IMR-90 (cell line): ENCODE results near the gene SDC4. TPM values are rescaled to one million over a fixed set of nuclear protein-coding genes. Genes with fewer than 3 reads are reported as not detected.

Experiments
- ATAC-seq: fragments of 200-7000 bp; cut with Tn5 transposase; 2 replicates; pipeline ENCODE4 v1.9.1; 2020; ENCODE audit warnings: low read depth, mild to moderate bottlenecking, moderate library complexity
- BruUV-seq: library from RNA; stranded (reverse); fragments of 400-500 nt; replicated peaks from 2 replicates; lab custom pipeline; 2021; lab: Mats Ljungman, UMichigan
- CTCF ChIA-PET: fragments of 300-600 bp; formaldehyde crosslinking; extraction: SDS; loops from one replicate; lab custom pipeline; 2021; ENCODE audit warnings: antibody characterized with exemption; lab: Yijun Ruan, JAX
- POLR2A ChIA-PET: fragments of 300-600 bp; sonication (Branson Sonifier 250); formaldehyde crosslinking; loops from one replicate; lab custom pipeline; 2022; ENCODE audit warnings: antibody characterized with exemption; ENCODE audit not compliant: unreplicated experiment; lab: Charles Lee
- DNase-seq: peaks from one replicate; pipeline ENCODE4 v3.0.0; 2013
- H2AFZ ChIP-seq: replicated peaks from 2 replicates; pipeline ENCODE3; 2013; ENCODE audit warnings: low read length, mild to moderate bottlenecking; ENCODE audit not compliant: poor library complexity
- H2AK5ac ChIP-seq: 2 replicates; pipeline ENCODE4 v1.6.1; 2013; ENCODE audit warnings: low read depth, low read length, inconsistent platforms
- H2AK9ac ChIP-seq: replicated peaks from 2 replicates; pipeline ENCODE3; 2013; ENCODE audit warnings: mild to moderate bottlenecking, low read depth, low read length, moderate library complexity; ENCODE audit not compliant: poor library complexity
- H2BK120ac ChIP-seq: 2 replicates; pipeline ENCODE4 v1.6.1; 2013; ENCODE audit warnings: low read depth, low read length, inconsistent platforms
- H2BK15ac ChIP-seq: 3 replicates; pipeline ENCODE4 v1.6.1; 2013; ENCODE audit warnings: low read depth, low read length, inconsistent platforms
- H2BK20ac ChIP-seq: 2 replicates; pipeline ENCODE4 v1.6.1; 2013; ENCODE audit warnings: low read depth, mild to moderate bottlenecking, inconsistent platforms, low read length, moderate library complexity
- H2BK5ac ChIP-seq: 2 replicates; pipeline ENCODE4 v1.6.1; 2013; ENCODE audit warnings: mild to moderate bottlenecking, low read depth, low read length, inconsistent platforms; ENCODE audit not compliant: poor library complexity, severe bottlenecking
- H3K14ac ChIP-seq: replicated peaks from 2 replicates; pipeline ENCODE4 v1.6.1; 2013; ENCODE audit warnings: low read depth, low read length, inconsistent platforms
- H3K18ac ChIP-seq: 2 replicates; pipeline ENCODE4 v1.6.1; 2013; ENCODE audit warnings: low read depth, low read length, control low read depth
- H3K23ac ChIP-seq: 2 replicates; pipeline ENCODE4 v1.6.1; 2013; ENCODE audit warnings: low read depth, low read length, inconsistent platforms
- H3K27ac ChIP-seq: 2 replicates; pipeline ENCODE4 v1.5.1; 2013; ENCODE audit warnings: mild to moderate bottlenecking, control low read depth, low read length; ENCODE audit not compliant: insufficient read depth
- H3K27me3 ChIP-seq: 2 replicates; pipeline ENCODE4 v1.6.1; 2013; ENCODE audit warnings: low read length; ENCODE audit not compliant: control insufficient read depth, insufficient read depth
- H3K36me3 ChIP-seq: 2 replicates; pipeline ENCODE4 v1.6.1; 2013; ENCODE audit warnings: low read length, mixed read lengths; ENCODE audit not compliant: control insufficient read depth, insufficient read depth
- H3K4ac ChIP-seq: 2 replicates; pipeline ENCODE4 v1.6.1; 2013; ENCODE audit warnings: low read depth, low read length, inconsistent platforms
- H3K4me1 ChIP-seq: 2 replicates; pipeline ENCODE4 v1.6.1; 2013; ENCODE audit warnings: low read length, mixed read lengths; ENCODE audit not compliant: control insufficient read depth, insufficient read depth
- H3K4me2 ChIP-seq: 2 replicates; pipeline ENCODE4 v1.6.1; 2013; ENCODE audit warnings: low read depth, mild to moderate bottlenecking, control low read depth, low read length, moderate library complexity
- H3K4me3 ChIP-seq: 2 replicates; pipeline ENCODE4 v1.5.1; 2013; ENCODE audit warnings: low read depth, mild to moderate bottlenecking, control low read depth, low read length, moderate library complexity; ENCODE audit not compliant: insufficient read depth
- H3K56ac ChIP-seq: 2 replicates; pipeline ENCODE4 v1.6.1; 2013; ENCODE audit warnings: low read length, inconsistent platforms; ENCODE audit not compliant: insufficient read depth; ENCODE audit errors: extremely low read depth
- H3K79me1 ChIP-seq, 2 experiments: 2 replicates each; pipeline ENCODE4 v1.6.1; 2013; ENCODE audit warnings: low read length in 2 of 2, inconsistent platforms in 1 of 2, low read depth in 1 of 2
- H3K9ac ChIP-seq: 2 replicates; pipeline ENCODE4 v1.6.1; 2013; ENCODE audit warnings: low read depth, low read length, control low read depth
- H3K9me1 ChIP-seq: 2 replicates; pipeline ENCODE4 v1.6.1; 2013; ENCODE audit warnings: low read length, inconsistent platforms; ENCODE audit not compliant: insufficient read depth
- H3K9me3 ChIP-seq: 2 replicates; pipeline ENCODE4 v1.6.1; 2013; ENCODE audit warnings: low read length; ENCODE audit not compliant: control insufficient read depth, insufficient read depth
- H4K20me1 ChIP-seq: 2 replicates; pipeline ENCODE4 v1.6.1; 2013; ENCODE audit warnings: low read length, inconsistent platforms; ENCODE audit not compliant: insufficient read depth
- H4K5ac ChIP-seq: 2 replicates; pipeline ENCODE4 v1.6.1; 2013; ENCODE audit warnings: mild to moderate bottlenecking, low read depth, low read length, control low read depth
- H4K8ac ChIP-seq, 2 experiments: 2 replicates each; pipeline ENCODE4 v1.6.1; 2013; ENCODE audit warnings: low read depth in 2 of 2, low read length in 2 of 2, control low read depth in 1 of 2, inconsistent platforms in 1 of 2
- H4K91ac ChIP-seq: 2 replicates; pipeline ENCODE4 v1.6.1; 2013; ENCODE audit warnings: low read depth, low read length, inconsistent platforms; ENCODE audit not compliant: insufficient read depth
- BHLHE40 ChIP-seq: fragments of 150-350 bp; IDR thresholded peaks from 2 replicates; pipeline ENCODE4 v1.6.1; 2016; ENCODE audit warnings: mild to moderate bottlenecking, low read depth, low read length
- CEBPB ChIP-seq: IDR thresholded peaks from 2 replicates; pipeline ENCODE4 v1.6.1; 2012; ENCODE audit warnings: low read depth, low read length, improper control_type of control experiment
- CHD1 ChIP-seq: IDR thresholded peaks from 2 replicates; pipeline ENCODE4 v1.6.1; 2012; ENCODE audit warnings: low read depth, low read length, improper control_type of control experiment
- CTCF ChIP-seq: conservative IDR thresholded peaks from 2 replicates; pipeline ENCODE4 v1.5.1; 2012; ENCODE audit warnings: mild to moderate bottlenecking, low read depth, low read length, improper control_type of control experiment
- ELK1 ChIP-seq: fragments of 150-350 bp; IDR thresholded peaks from 2 replicates; pipeline ENCODE4 v1.6.1; 2016; ENCODE audit warnings: low read depth, mild to moderate bottlenecking, low read length, moderate library complexity, borderline replicate concordance
- FOS ChIP-seq: fragments of 150-350 bp; IDR thresholded peaks from 2 replicates; pipeline ENCODE4 v1.6.1; 2016; ENCODE audit warnings: low read depth, low read length
- MAFK ChIP-seq: IDR thresholded peaks from 2 replicates; pipeline ENCODE4 v1.6.1; 2012; ENCODE audit warnings: low read depth, low read length, improper control_type of control experiment
- MXI1 ChIP-seq: IDR thresholded peaks from 2 replicates; pipeline ENCODE4 v1.6.1; 2012; ENCODE audit warnings: low read depth, mild to moderate bottlenecking, low read length, moderate library complexity, borderline replicate concordance
- NFE2L2 ChIP-seq: fragments of 150-350 bp; IDR thresholded peaks from 2 replicates; pipeline ENCODE4 v1.6.1; 2016; ENCODE audit warnings: low read depth, mild to moderate bottlenecking, low read length
- POLR2A ChIP-seq: IDR thresholded peaks from 2 replicates; pipeline ENCODE4 v1.6.1; 2012; ENCODE audit warnings: mild to moderate bottlenecking, low read depth, low read length
- RAD21 ChIP-seq: IDR thresholded peaks from 2 replicates; pipeline ENCODE4 v1.6.1; 2012; ENCODE audit warnings: low read length, improper control_type of control experiment
- RCOR1 ChIP-seq: IDR thresholded peaks from 2 replicates; pipeline ENCODE4 v1.6.1; 2012; ENCODE audit warnings: mild to moderate bottlenecking, low read length, improper control_type of control experiment; ENCODE audit not compliant: insufficient replicate concordance
- RFX5 ChIP-seq: IDR thresholded peaks from 2 replicates; pipeline ENCODE4 v1.8.0; 2012; ENCODE audit warnings: low read depth, mild to moderate bottlenecking, low read length, moderate library complexity
- SMC3 ChIP-seq: fragments of 150-350 bp; IDR thresholded peaks from 2 replicates; pipeline ENCODE4 v1.6.1; 2016; ENCODE audit warnings: low read depth, mild to moderate bottlenecking, antibody characterized with exemption, low read length, moderate library complexity
- USF2 ChIP-seq: fragments of 150-350 bp; IDR thresholded peaks from 2 replicates; pipeline ENCODE4 v1.6.1; 2017; ENCODE audit warnings: mild to moderate bottlenecking, antibody characterized with exemption, low read length, low read depth
- WGBS, 2 experiments: methylation state at CpG; one replicate each; pipeline versions ENCODE4 v1.1.5 to v1.1.7; 2013; ENCODE audit warnings: missing lambda C conversion rate in 2 of 2; ENCODE audit not compliant: insufficient read length in 1 of 2; ENCODE audit errors: extremely low coverage in 2 of 2; 5-methylcytosine and 5-hydroxymethylcytosine counted together
- dilution Hi-C: fragments of 300-500 bp; cut with HindIII; formaldehyde crosslinking; loops from one replicate; pipeline ENCODE4 v1.14.3; 2018; ENCODE audit warnings: low sequenced_read_pairs; ENCODE audit not compliant: unreplicated experiment
- in situ Hi-C: fragments of 300-500 bp; cut with MboI; formaldehyde crosslinking; loops from 3 replicates; pipeline ENCODE4 v1.14.3; 2019; ENCODE audit warnings: low sequenced_read_pairs, inconsistent platforms, mixed read lengths
- intact Hi-C: fragments of 100-400 bp; cut with micrococcal nuclease; formaldehyde crosslinking; loops from 2 replicates; pipeline ENCODE4 v1.10.0; 2022
- polyA plus RNA-seq, 3 experiments: library from polyadenylated mRNA; depleted of rRNA; stranded (reverse); fragments of >200 nt; gene quantifications; 2 replicates each; pipeline ENCODE4 v1.2.3, GENCODE V29; 2012; ENCODE audit warnings: low replicate concordance in 1 of 3
- total RNA-seq: library from RNA; depleted of rRNA; stranded (reverse); fragments of >200 nt; gene quantifications from 2 replicates; pipeline ENCODE4 v1.2.3, GENCODE V29; 2012

The SDC4 gene
- total and polyA plus RNA-seq, 2 of the 4 experiments (the other 2 are of a cell fraction) = 203 to 265 TPM

GRCh38 chr20:45372646-45373352 lies 24.6 kb upstream of the SDC4 start:
- Histone ChIP-seq H2AK9ac (no peak overlapping the region), H3K4ac (no peak overlapping the region; the same call in 1 of the 2 replicates), H2BK20ac (no peak overlapping the region), H4K91ac (no peak overlapping the region), H3K14ac (no peak overlapping the region), H3K27me3 (no peaks in the 10 kb centered on the region), H3K18ac (no peak overlapping the region), H3K4me3 (no peak overlapping the region), H3K23ac (no peak overlapping the region), H3K9me3 (no peaks in the 10 kb centered on the region), H2BK15ac (no peak overlapping the region), H3K36me3 (peaks cover 3% of the 10 kb centered on the region), H2BK120ac (no peak overlapping the region), H4K5ac (peak overlapping the region; percentile 4; the same call in 1 of the 2 replicates), H2AK5ac (no peak overlapping the region), H3K4me2 (peak overlapping the region; percentile 14; the same call in 1 of the 2 replicates), H4K8ac (peak overlapping the region in 1 of 2 experiments; percentile 27; a peak in 2 of 4 replicates), H3K56ac (no peak overlapping the region), H3K4me1 (no peaks in the 10 kb centered on the region; the same call in 1 of the 2 replicates), H3K9ac (no peak overlapping the region), H4K20me1 (no peaks in the 10 kb centered on the region), H3K79me1 (peaks cover 0 to 3% of the 10 kb centered on the region in 2 experiments; a peak in 2 of 4 replicates), H2BK5ac (no peak overlapping the region), H3K27ac (no peak overlapping the region), H2AFZ (peak overlapping the region; percentile 86), H3K9me1 (no peaks in the 10 kb centered on the region)
- intact Hi-C loops (no loop called here), dilution Hi-C loops (no loop called here), in situ Hi-C loops (no loop called here)
- no peak for ATAC-seq
- BruUV-seq = no TSS peak
- WGBS, 2 experiments = 26% methylated on average over 9 of the region's 30 CpGs; no CpG with 5 or more reads in 1 of the 2 experiments
- ChIA-PET CTCF (interaction anchor here (0.6 to 3.7 kb wide), 10 partner anchors 10 to 399 kb away, joined by 3 to 38 read pairs (median 4); partner anchors contain the start of gene SYS1), POLR2A (no interaction called here)
- no peak for DNase-seq
- no peak for TF ChIP-seq RCOR1
- TF ChIP-seq FOS = no peak
- no peak for TF ChIP-seq CEBPB
- TF ChIP-seq BHLHE40 = no peak
- TF ChIP-seq USF2 = no peak
- TF ChIP-seq MXI1 = no peak
- TF ChIP-seq SMC3 = no peak
- no peak for TF ChIP-seq RAD21
- no peak for TF ChIP-seq RFX5
- no peak for TF ChIP-seq NFE2L2
- TF ChIP-seq CTCF = no peak
- no peak for TF ChIP-seq CHD1
- TF ChIP-seq POLR2A = no peak
- no peak for TF ChIP-seq ELK1
- no peak for TF ChIP-seq MAFK
